Stimulated activated naive CD8-positive, alpha-beta T cell treated with anti-CD3 and anti-CD28 coated beads, Interleukin-15, amount 100 ng/mL, for 72 hours (primary cell): ENCODE results near the gene NR2F2.

Experiments used
- ATAC-seq: fragments of 150-1000 bp; cut with Tn5 transposase; 2 replicates; pipeline ENCODE4 v1.10.0; 2021; ENCODE audit warnings: mild to moderate bottlenecking, moderate library complexity
- DNase-seq, 2 donors: peaks; one replicate each; pipeline ENCODE4 v3.0.0; 2021 to 2022
- H3K27ac Mint-ChIP-seq, 2 donors: one replicate each; pipeline ENCODE4 v1.8.0; 2022; ENCODE audit warnings: mild to moderate bottlenecking in 2 of 2, mixed read lengths in 2 of 2, moderate library complexity in 2 of 2
- H3K27me3 Mint-ChIP-seq: one replicate; pipeline ENCODE4 v1.8.0; 2022; ENCODE audit warnings: mixed read lengths
- H3K4me1 Mint-ChIP-seq: one replicate; pipeline ENCODE4 v1.8.0; 2022; ENCODE audit warnings: mild to moderate bottlenecking, mixed read lengths
- H3K4me3 Mint-ChIP-seq, 2 donors: one replicate each; pipeline ENCODE4 v1.8.0; 2022; ENCODE audit warnings: mild to moderate bottlenecking in 2 of 2, mixed read lengths in 2 of 2, moderate library complexity in 1 of 2
- H3K9me3 Mint-ChIP-seq, 2 donors: one replicate each; pipeline ENCODE4 v1.8.0; 2022; ENCODE audit warnings: mixed read lengths in 2 of 2

NR2F2 gene

DNA sequence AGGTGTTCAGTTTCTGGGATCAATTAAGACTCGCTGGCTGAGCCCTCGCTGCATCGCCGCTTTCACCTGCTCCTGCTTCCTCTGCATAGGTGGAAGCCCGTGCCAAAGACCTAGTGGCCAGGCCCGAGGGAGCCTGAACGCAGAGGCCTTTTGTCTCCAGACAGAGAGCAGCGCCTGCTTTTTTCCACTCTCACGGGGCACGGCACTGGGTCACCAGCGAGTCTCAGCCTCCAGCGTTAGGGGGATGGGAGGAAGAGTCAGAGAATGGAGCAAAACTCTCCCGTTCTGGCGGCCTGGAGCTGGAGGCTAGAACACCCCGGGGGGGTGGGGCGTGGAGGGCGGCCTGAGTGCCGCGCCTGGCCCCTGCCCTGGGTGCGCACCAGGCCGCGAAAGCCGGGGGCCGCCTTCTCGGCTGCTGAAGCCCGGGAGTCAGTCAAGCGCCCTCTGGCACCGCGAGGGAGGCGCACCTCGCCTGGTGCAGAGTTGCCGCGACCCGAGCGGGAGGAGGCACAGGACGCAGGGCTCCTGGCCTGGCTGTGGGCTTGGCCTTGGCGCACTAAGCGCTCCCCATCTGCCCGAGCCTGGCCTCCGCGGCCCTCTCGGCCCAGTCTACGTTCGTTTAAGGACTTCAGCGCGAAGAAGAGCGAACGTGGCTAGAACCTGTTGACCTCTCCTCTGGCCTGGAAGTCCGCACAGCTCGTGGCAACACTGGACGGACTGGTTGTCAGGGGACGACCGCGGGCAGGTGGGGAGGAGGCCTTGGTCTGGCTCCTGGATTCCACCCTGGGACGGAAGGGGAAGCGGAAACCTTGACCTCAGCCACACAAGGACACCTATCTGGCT lies 21.5 kb downstream of the NR2F2 start:
- DNase-seq (no peak), ATAC-seq (no peak)
- H3K27ac Mint-ChIP-seq, result no peak overlapping the region
- H3K27me3 Mint-ChIP-seq, result peaks cover 68% of the 10 kb centered on the region
- peaks cover 9% of the 10 kb centered on the region for H3K4me1 Mint-ChIP-seq
- H3K4me3 Mint-ChIP-seq, result no peak overlapping the region
- H3K9me3 Mint-ChIP-seq, result peaks cover 0 to 4% of the 10 kb centered on the region in 2 donors

- peaks cover 0 to 4% of the 10 kb centered on the region in 2 donors for H3K9me3 Mint-ChIP-seq
- H3K27ac Mint-ChIP-seq, result no peak overlapping the region
- H3K4me1 Mint-ChIP-seq, result peaks cover 17% of the 10 kb centered on the region
- no peak for DNase-seq
- ATAC-seq, result no peak
- no peak overlapping the region for H3K4me3 Mint-ChIP-seq
- H3K27me3 Mint-ChIP-seq, result peaks cover 60% of the 10 kb centered on the region
Measured at GRCh38 chr15:96352604-96353405, 22.3 kb downstream of the NR2F2 start.

DNA sequence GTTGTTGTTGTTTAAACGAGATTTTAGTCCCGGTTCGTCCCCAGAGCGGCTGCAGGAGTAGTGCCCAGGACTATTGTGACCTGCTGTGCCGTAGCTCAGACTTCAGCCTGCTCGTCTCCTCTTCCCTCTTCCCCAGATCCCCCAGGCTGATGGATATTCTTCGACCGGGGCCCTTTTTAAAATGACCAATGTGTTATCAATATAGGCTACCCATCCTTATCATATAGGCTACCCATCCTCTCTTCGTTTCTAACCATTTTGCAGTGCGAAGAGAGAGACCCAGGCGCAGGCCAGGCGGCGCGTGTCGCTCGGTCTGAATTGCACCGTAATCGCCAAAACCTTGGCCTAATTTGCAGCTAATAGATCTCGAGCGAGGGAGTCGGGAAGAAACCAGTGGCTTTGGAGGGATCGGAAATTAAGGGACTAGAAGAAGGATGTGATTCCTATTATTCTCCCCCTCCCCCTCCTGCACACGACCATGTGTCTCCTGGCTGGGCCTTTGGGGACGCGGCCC lies 23.0 kb downstream of the NR2F2 start:
- peaks cover 53% of the 10 kb centered on the region for H3K27me3 Mint-ChIP-seq
- no peak overlapping the region for H3K27ac Mint-ChIP-seq
- no peak overlapping the region for H3K4me3 Mint-ChIP-seq
- H3K9me3 Mint-ChIP-seq, result peaks cover 0 to 4% of the 10 kb centered on the region in 2 donors
- no peak for DNase-seq
- no peak for ATAC-seq
- H3K4me1 Mint-ChIP-seq, result peaks cover 24% of the 10 kb centered on the region

GRCh38 chr15:96353930-96354730 lies 23.6 kb downstream of the NR2F2 start:
- Mint-ChIP-seq H3K9me3 (peaks cover 0 to 4% of the 10 kb centered on the region in 2 donors), H3K4me1 (peaks cover 31% of the 10 kb centered on the region), H3K27me3 (peaks cover 47% of the 10 kb centered on the region), H3K27ac (no peak overlapping the region), H3K4me3 (no peak overlapping the region)
- ATAC-seq (no peak), DNase-seq (no peak)

DNA sequence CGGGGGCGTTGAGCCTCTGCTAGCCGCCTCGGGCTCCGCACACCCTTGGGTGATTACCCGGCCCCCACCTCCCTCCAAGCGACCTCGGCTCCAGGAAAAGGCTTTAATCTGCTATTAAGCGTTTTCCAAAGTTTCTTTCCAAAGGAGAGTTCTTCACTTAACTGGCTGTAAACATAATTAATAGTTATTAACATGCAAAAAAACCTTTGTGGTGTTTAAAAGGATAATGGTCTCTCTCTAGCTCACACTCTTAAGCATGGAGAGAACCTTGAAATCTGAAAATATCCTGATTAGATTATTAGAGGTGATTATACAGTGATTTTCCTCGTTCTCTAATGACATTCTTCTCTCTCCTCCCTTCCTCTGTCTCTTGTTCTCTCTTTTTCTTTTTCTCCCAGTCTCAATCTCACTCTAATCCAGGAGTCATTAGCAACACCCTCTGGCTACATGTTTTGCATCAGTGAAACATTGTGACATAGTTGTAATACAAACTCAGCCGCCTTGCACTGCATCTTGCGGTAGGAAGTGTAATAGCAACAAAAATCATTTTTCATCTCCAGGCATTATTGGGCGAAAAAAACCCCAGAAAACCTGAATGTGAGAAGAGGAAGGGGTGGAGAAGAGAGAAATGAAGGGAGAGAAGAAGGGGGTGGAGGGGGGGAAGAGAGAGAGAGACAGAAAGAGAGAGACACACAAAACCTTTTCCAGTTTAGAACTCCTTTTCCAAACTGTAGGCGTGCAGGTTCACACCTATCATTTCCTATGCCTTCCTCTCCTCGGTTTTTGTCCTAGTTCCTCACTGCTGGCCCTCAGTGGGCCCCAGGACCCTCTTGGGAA lies 24.4 kb downstream of the NR2F2 start:
- peaks cover 32% of the 10 kb centered on the region for H3K4me1 Mint-ChIP-seq
- no peak overlapping the region for H3K27ac Mint-ChIP-seq
- H3K27me3 Mint-ChIP-seq, result peaks cover 38% of the 10 kb centered on the region
- no peak for DNase-seq
- no peak overlapping the region for H3K4me3 Mint-ChIP-seq
- ATAC-seq, result no peak
- H3K9me3 Mint-ChIP-seq, result peaks cover 0 to 4% of the 10 kb centered on the region in 2 donors

DNA sequence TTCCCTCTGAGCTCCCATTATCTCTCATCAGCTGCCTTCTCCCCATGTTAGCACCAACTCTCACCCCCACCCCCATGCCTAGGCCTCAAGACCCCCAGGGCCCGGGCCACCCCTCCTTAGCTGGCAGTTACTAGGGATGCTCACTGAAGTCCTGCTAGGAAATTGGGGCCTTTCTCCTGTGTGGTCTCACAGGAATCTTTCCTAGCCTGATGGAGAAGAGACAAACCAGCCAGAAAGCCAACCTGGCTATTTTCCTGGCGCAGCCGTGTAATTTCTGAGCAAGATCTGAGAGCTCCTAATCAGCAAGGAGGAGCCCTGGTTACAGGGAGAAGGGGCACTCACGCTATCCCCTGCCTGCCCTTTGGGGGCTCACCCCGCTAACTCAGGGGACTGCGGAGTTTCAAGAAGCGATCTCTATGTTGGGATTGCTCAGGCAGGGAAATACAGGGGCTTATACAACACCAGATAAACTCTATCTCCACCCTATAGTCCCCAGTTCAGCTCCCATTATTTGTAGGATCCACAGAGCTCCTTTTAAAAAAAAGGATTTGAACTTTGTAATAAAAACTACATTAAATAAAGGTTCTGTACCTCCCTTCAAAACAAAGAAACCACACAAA lies 25.2 kb downstream of the NR2F2 start:
- ATAC-seq (no peak), DNase-seq (no peak)
- H3K4me3 Mint-ChIP-seq, result no peak overlapping the region
- H3K27ac Mint-ChIP-seq, result no peak overlapping the region
- peaks cover 32% of the 10 kb centered on the region for H3K27me3 Mint-ChIP-seq
- peaks cover 0 to 4% of the 10 kb centered on the region in 2 donors for H3K9me3 Mint-ChIP-seq
- H3K4me1 Mint-ChIP-seq, result peaks cover 32% of the 10 kb centered on the region

DNA sequence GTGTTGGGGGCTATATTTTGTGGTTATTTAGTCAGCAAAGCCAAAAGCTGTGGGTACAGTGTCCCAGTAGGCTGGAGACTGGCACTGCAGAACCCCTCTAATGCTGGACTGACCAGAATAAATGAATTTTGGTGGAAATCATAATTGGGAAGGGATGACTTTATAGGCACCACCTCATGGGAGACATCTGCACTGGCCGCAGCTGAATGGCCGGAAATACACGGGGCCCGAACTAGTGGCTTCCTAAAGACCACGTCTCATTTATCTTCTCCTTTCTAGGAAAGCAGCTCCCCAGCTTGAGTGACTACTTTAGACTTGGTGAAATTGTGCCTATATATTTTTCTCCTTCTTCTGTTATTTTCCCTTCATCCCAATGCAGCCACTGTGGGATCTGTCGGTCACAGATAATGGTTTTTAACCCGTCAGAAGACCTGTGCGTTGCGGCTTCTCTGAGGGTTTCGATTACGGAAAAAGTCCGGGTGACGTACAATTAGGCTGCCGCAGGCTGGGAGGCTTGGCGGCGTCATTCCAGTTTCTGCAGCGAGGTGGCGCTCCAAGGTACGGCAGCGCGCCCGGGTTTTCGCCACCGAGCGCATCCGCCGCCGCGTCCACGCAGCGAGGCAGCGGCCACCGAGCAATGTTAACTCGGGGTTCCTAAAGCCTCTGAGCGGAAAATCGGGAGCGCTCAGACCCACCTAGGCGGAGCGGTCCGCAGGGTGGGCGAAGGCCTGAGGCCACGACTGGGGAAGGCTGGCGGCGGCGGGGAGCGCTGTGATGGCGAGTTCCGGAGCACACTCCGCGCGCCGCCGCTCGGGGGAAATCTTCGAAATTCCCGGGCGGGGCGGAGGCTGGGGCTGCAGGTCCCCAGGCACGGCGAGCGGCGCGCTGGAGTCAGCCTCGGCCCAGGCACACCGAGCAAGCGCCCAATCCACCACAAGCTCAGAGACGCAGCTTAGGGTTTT lies 26.3 kb downstream of the NR2F2 start:
- H3K4me3 Mint-ChIP-seq, result peak overlapping the region; percentile 88
- DNase-seq (peak; percentile 74 to 78), ATAC-seq (peak; percentile 72)
- peaks cover 0 to 4% of the 10 kb centered on the region in 2 donors for H3K9me3 Mint-ChIP-seq
- peaks cover 22% of the 10 kb centered on the region for H3K27me3 Mint-ChIP-seq
- peak overlapping the region in 1 of 2 donors; percentile 83 for H3K27ac Mint-ChIP-seq
- peaks cover 40% of the 10 kb centered on the region for H3K4me1 Mint-ChIP-seq

GRCh38 chr15:96358001-96358801 lies 27.7 kb downstream of the NR2F2 start:
- ATAC-seq (no peak), DNase-seq (no peak)
- no peak overlapping the region for H3K27ac Mint-ChIP-seq
- peaks cover 40% of the 10 kb centered on the region for H3K4me1 Mint-ChIP-seq
- peaks cover 8% of the 10 kb centered on the region for H3K27me3 Mint-ChIP-seq
- peak overlapping the region; percentile 88 for H3K4me3 Mint-ChIP-seq
- peaks cover 2 to 8% of the 10 kb centered on the region in 2 donors for H3K9me3 Mint-ChIP-seq

- H3K4me3 Mint-ChIP-seq, result peak overlapping the region in 1 of 2 donors; percentile 88
Measured at GRCh38 chr15:96358821-96359615, 28.5 kb downstream of the NR2F2 start.

DNA sequence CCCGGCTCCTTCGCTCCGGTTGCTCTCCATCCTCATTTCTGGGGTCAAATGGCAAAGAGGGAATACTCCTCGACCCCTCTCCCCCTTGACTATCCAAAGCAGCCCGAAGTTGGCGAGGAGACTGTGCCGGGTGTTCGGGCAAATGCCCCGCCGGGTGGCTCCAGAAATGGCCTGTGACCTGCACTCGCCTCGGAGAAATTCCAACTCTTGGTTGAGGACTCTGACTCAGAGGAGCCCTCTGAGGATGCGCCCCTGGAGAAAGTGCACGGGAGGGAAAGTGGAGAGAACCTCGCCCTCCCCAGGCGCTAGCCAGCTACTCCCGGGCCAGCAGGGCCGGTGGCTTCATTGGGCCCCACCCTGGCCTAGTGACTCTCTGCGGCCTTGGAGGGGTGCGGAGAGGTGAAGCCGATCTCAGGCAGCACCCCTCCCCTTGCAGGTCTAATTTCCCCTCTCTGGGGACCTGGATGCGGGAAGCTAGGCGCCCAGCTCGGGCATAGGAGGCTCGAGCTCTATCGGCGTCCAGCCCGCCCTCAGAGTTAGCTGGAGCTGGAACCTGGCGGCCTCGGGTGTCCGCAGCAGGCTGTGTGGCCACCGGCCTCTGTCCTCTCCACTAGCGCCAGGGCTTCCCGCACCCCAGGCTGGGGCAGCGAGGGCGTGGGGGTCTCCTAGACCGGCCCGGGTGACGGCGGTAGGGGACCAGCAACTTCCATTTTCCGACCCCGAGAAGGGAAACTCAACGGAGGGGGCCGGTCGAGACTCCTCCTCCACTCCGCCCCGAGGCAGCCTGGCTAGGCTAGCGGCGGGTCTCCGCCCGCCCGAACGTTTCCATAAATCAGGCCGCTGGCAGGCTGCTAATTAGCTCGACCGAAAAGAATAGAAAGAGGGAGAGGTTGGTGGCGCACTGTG lies 29.4 kb downstream of the NR2F2 start:
- ATAC-seq (no peak), DNase-seq (no peak)
- H3K4me3 Mint-ChIP-seq, result no peak overlapping the region
- H3K4me1 Mint-ChIP-seq, result peaks cover 40% of the 10 kb centered on the region
- peaks cover 5 to 8% of the 10 kb centered on the region in 2 donors for H3K9me3 Mint-ChIP-seq
- H3K27me3 Mint-ChIP-seq, result peaks cover under 1% of the 10 kb centered on the region
- no peak overlapping the region for H3K27ac Mint-ChIP-seq

More at GRCh38 chr15:96358821-96359615, 28.5 kb downstream of the NR2F2 start:
- no peaks in the 10 kb centered on the region for H3K27me3 Mint-ChIP-seq
- H3K27ac Mint-ChIP-seq, result no peak overlapping the region
- H3K4me1 Mint-ChIP-seq, result peaks cover 40% of the 10 kb centered on the region
- peaks cover 5 to 8% of the 10 kb centered on the region in 2 donors for H3K9me3 Mint-ChIP-seq
- ATAC-seq (no peak), DNase-seq (no peak)
